T1000 (cell line): Measurements from ENCODE around the gene FLYWCH1.
"Not testable (repeated sequence)": the region's sequence is repeated elsewhere in the genome, so short reads cannot be mapped to it uniquely, and the experiment has no call there.

ENCODE experiments used
- DNase-seq: peaks from one replicate; lab custom pipeline; 2025; ENCODE audit warnings: mixed read lengths; lab: John Stamatoyannopoulos, UW

Gene FLYWCH1

DNA sequence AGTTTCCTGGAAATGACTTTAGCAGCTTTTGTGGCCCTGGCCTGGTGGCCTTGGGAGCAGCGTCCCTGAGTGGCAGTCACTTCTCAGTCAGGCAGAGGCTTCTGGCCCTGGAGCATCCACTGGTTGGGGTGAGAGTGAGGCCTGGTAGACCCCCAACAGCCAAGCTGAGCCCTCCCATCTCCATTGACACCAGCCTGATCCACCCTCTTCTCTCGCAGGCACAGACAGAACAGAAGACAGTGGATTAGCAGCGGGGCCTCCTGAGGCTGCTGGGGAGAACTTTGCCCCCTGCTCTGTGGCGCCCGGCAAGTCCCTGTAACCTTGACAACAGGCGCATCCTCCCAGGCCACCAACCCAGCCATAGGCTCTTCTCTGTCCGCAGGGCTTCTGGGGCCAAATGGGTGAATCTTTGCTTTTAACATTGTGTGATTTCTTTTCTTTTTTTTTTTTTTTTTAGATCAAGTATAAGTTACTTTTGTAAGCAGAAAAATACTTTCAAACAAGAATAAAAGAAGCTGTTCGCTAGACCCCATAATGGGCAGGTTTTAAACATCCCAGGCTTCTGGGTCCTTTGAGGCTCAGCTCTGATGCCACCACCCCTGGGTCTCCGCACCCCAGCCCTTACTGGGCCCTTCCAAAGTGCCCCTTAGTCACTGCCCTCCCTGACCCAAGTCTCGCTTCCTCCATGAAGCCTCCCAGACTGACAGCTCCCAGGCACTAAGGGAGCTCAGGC is 12.7 kb upstream of the FLYWCH1 start:
- DNase-seq: no peak

GRCh38 chr16:2899564-2900072 is 12.1 kb upstream of the FLYWCH1 start:
- DNase-seq: no peak

DNA sequence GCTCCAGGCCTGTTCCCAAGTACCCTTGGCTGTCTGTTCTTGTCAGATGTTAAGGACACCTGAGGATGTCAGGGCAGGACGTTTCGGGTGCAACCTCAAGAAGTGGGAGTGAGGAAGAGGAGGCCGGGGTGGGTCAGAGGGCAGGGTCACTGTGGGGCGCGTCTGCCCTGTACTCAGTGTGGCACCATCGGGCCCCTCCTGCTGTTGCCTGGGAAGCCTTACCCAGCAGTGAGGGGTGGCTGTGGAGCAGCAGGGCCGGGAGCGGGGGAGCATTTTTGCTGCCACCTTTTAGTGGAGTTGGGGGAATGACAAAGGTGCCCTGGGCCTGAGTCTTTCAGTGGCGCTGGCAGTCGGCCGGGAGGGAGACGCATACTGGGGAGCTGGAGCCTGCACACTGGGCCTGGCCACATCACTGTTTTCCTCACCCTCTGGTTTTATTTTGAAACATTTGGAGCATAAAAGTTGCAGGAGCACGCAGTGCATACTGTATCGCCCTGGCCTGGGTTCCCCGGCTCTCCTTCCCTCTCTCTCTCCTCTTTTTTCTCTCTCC is 11.1 kb upstream of the FLYWCH1 start:
- no peak for DNase-seq

- no peak for DNase-seq
Observed at GRCh38 chr16:2902337-2903130, 9.2 kb upstream of the FLYWCH1 start.

GRCh38 chr16:2904100-2904921 is 7.4 kb upstream of the FLYWCH1 start:
- peak; percentile 72 for DNase-seq

DNA sequence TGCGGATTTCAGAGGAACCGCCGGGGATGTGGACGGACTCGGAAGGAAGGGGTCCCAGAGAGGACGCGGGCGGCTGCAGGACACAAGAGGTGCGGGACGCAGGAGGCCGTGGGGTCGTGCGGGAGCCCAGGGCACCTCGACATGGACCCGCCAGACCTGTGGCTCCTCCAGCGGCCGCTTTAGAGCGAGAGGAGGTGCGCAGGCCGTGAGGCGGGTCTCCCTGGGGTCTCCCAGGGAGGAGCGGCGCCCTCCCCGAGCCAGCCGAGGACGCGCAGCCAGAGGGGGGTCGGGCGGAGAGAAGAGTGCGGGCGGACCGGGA is 6.8 kb upstream of the FLYWCH1 start:
- DNase-seq: no peak

DNA sequence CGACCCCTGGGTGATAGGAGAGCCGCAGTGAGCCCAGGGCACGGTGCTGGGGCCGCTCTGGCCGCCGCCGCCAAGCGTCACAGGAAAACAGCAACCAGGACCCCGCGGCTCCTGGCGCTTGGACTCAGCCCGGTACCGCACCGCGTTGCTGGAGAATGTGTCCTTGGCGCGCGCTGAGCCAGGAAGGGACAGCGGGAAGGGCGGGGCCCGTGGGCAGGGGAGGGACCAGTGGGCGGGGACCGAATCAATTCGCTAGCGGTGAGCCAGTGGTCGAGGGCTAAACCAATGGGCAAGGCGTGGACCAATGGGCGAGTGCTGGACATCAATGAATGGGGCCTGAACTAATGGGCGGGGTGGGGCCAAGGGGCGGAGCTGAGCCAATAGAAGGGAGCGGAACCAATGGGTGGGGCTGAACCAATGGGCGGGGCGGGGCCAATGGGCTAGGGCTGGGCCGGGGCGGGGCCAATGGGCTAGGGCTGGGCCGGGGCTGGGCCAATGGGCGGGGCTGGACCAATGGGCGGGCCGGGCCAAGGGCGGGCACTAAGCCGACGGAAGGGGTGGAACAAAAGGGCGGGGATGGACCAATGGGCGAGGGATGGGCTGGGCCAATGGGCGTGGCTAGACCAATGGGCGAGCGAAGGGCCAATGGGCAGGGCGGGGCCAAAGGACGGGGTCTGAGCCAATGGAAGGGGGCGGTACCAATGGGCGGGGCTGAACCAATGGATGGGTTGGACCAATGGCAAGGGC is 6.3 kb upstream of the FLYWCH1 start:
- peak; percentile 99 for DNase-seq

GRCh38 chr16:2905988-2906387 is 5.7 kb upstream of the FLYWCH1 start:
- no peak for DNase-seq

DNA sequence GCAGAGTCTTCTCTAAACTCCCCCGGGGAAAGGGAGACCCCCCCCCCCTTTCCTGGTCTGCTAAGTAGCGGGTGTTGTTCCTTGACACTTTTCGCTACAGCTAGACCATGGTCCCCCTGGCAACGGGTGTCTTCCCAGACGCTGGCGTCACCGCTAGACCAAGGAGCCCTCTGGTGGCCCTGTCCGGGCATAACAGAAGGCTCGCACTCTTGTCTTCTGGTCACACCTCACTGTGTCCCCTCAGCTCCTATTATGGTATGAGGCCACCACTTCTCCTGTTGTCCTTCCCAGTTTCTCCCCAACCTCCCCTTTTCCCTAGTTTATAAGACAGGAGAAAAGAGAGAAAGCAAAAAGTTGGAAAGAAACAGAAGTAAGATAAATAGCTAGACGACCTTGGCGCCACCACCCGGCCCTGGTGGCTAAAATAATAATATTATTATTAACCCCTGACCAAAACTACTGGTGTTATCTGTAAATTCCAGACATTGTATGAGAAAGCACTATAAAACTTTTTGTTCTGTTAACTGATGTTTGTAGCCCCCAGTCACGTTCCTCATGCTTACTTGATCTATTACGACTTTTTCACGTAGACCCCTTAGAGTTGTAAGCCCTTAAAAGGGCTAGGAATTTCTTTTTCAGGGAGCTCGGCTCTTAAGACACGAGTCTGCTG is 4.5 kb upstream of the FLYWCH1 start:
- DNase-seq: not testable (repeated sequence)

- DNase-seq: no peak
Observed at GRCh38 chr16:2910441-2910969, 1.2 kb upstream of the FLYWCH1 start.

DNA sequence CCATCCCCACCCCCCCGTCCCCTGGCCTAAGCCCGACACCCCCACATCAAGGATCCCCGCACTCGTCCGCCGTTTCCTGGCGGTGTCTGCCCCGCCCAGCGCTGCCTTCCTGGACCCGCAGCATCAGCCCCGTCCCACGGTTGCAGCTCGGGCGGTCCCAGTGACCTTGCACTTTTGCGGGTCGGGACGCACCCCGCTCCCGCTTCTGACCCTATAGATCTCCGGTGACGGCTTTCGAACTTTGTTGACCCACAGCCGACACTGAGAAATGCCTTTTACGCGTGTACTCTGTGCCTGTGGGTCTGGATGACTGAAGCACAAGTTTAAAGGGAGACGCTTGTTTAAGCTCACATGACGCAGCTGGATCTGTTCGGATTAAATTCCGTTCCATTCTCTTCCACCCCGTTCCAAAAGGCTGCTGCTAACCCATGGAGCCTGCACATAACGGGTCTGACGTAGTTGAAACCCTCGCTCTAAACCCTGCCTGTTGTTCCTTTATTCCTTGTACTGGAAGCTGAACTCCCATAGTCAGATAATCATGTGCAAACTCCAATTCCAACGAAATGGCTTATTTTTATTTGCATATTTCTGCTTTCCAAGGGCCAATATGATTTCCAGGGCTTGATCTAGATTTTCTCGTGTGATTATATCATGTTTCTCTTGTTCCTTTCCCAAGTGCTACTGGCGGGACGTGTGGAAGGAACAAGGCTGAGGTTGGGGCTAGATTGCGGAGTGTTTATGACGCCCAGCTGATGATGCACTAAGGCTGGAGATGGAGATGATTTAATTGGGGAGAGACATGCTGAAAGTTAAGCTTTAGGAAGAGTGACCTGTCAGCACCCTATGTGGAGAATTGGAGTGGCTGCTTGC is 834 bp downstream of the FLYWCH1 start:
- no peak for DNase-seq

DNA sequence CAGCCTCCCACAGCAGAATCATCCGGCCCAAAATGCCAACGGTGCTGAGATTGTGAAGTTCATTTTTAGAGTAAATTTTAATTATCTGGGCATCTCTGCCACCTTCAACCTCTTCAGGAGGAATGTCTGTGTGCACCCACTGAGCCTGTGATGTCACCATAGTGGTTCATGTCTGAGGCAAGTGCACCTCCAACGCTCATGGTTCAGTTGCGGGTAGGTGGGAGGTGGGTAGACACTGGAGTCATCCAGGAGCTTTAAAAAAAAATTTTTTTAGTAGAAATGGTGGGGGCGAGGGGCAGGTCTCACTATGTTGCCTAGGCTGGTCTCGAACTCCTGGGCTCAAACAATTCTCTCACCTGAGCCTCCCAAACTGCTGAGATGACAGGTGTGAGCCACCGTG is 1.9 kb downstream of the FLYWCH1 start:
- DNase-seq: no peak

DNA sequence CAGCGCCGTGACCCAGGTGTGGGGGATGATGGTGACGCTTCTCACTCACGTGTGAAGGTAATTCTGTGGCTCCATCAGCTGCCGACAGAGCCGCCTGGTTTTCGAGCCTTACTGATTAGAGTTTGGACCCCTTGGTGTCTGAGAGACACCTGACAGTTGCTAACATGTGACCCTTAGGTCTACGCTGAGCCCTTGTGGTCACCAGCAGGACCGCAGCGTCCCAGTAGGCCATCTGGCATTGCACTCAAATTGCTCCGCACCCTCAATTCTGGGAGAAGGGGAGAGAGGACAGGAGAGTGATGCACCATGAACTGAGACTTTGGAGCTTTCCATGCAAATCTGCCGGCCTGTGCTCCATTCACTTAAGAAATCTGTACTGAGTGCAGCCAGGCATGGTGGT is 2.5 kb downstream of the FLYWCH1 start:
- no peak for DNase-seq

DNA sequence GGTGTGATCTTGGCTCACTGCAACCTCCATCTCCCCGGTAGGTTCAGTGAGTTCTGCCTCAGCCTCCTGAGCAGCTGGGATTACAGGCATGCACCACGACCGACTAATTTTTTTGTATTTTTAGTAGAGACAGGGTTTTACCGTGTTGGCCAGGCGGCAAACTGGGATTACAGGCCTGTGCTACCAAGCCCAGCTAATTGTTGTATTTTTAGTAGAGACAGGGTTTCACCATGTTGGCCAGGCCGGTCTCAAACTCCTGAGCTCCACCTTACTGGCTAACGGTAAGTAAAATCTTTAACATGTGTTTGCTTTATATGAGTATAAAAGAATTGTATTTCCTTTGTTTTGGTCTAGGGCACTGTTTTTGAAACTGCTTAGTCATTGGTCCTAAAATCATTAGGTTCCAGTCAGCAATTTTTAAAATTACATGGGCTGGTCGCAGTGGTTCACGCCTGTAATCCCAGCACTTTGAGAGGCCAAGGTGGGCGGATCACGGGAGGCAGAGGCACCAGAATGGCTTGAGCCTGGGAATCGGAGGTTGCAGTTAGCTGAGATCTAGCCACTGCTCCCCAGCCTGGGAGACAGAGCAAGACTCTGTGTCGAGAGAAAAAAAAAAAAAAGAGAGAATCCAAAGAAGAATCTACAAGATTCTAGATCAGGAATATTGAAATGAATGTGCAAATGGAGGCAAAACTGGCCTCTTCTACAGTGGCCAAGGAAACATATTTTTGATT is 3.6 kb downstream of the FLYWCH1 start:
- DNase-seq: no peak

DNA sequence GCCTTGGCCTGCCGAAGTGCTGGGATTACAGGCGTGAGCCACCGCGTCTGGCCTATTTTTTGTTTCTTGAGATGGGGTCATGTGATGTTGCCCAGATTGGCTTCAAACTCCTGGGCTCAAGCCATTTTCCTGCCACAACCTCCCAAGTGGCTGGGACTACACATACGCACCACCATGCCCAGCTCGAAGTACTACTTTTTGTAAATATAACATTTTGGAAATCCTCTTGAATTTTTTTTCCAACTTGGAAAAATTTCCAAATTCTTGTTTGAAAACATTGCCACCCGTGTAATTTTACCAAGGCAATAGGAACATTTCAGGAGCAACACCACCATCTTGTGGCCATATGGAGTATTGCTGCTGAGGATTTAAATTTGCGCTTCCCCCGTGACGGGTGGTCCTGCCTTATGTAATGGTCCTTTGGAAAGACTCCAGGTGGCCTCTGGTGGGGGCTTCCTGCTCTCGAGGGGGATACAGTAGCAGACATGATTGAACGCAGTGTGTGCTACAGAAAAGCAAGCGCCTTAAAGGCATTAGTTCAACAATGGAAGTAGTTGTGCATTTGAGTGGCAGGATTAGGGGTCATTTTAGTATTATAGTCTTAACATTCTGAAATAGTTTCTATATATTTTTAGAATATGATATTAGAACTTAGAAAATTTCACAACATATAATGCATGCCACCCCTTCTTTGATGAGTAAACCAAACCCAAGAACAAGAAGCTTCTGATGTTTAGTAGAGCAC is 8.0 kb downstream of the FLYWCH1 start:
- no peak for DNase-seq

DNA sequence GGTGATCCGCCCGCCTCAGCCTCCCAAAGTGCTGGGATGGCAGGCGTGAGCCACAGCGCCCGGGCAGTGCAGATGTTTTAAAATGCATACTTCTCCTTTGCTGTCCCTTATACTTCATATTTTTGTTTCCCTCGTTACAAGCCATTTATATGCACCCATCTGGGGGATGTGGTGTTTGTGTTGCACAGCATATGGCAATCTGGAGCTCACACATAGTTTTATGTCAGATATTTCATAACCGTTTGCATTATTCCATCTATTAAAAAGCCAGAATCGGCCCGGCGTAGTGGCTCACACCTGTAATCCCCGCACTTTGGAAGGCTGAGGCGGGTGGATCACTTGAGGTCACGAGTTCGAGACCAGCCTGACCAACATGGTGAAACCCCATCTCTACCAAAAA is 11.8 kb downstream of the FLYWCH1 start:
- no peak for DNase-seq

DNA sequence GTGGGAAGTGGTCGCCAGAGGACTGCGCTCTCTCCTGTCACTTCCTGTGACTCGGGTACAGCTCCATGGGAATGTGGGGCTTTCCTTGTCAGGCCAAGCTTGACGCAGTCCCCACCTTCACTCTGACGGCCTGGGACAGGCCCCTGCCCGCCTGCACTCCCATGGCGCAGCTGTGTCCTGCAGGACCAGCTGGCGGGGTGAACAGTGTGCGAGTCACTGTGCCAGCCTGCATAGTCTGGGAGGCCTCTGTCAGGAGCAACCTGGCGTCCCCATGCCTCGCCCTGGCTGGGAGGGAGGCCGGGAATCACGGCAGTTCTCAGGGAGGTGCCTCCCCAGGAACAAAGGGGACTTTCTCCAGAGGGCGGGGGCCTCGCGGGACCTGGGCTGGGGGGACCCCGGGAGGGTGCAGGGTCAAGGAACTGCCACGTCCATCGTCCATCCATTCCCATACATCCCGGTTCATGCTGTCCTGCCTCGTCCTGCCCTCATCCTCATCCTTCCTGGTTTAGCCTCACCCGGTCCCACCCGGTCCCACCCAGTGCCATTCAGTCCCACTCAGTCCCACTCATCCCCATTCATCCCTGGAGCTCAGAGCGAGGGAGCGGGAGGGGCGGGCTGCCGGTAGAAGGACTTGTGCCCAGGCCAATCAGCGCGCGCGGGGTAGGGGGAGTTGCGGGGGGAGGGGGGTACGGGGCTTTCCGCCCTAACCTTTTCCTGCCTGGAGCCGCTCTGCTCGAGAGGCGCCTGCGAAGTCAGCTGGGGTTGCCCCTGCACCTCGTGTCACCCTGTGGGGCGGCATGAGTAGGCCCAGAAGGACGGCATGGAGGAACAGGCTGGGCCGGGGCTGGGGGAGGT is 13.4 kb downstream of the FLYWCH1 start:
- DNase-seq: no peak
